Activated CD4-positive, alpha-beta memory T cell treated with anti-CD3 and anti-CD28 coated beads for 36 hours (primary cell): ENCODE measurements around the gene SEMA4F. TPM values are rescaled to one million over a fixed set of nuclear protein-coding genes. Genes with fewer than 3 reads are reported as not detected.

Experiments
- CTCF ChIA-PET: fragments of 350-600 bp; sonication (Branson Sonifier 250); formaldehyde crosslinking; loops from one replicate; lab custom pipeline; 2021; ENCODE audit warnings: antibody characterized with exemption, inconsistent platforms; lab: Charles Lee
- POLR2A ChIA-PET: fragments of 350-600 bp; sonication (Branson Sonifier 250); formaldehyde crosslinking; loops from one replicate; lab custom pipeline; 2021; ENCODE audit warnings: antibody characterized with exemption; lab: Charles Lee
- DNase-seq: peaks from one replicate; pipeline ENCODE4 v3.0.0-alpha.2; 2020
- H3K27ac Mint-ChIP-seq: one replicate; pipeline ENCODE4 v1.8.0; 2021; ENCODE audit warnings: mixed read lengths
- H3K27me3 Mint-ChIP-seq: one replicate; pipeline ENCODE4 v1.8.0; 2021; ENCODE audit warnings: mixed read lengths
- H3K36me3 Mint-ChIP-seq: one replicate; pipeline ENCODE4 v1.8.0; 2021; ENCODE audit warnings: mixed read lengths
- H3K4me1 Mint-ChIP-seq: one replicate; pipeline ENCODE4 v1.8.0; 2021; ENCODE audit warnings: low read depth, mixed read lengths
- H3K4me3 Mint-ChIP-seq: one replicate; pipeline ENCODE4 v1.8.0; 2021; ENCODE audit warnings: mild to moderate bottlenecking, mixed read lengths
- H3K9me3 Mint-ChIP-seq: one replicate; pipeline ENCODE4 v1.8.0; 2021; ENCODE audit warnings: mixed read lengths
- intact Hi-C: fragments of 100-400 bp; cut with micrococcal nuclease; formaldehyde crosslinking; loops from one replicate; pipeline ENCODE4 v1.15.1; 2023
- total RNA-seq, 2 experiments: library from RNA; stranded (reverse); gene quantifications; one replicate each; pipeline ENCODE4 v1.2.3, GENCODE V29; 2021

SEMA4F gene
- total RNA-seq, 2 experiments from 2014 or later, result 7.7 to 7.9 TPM

DNA sequence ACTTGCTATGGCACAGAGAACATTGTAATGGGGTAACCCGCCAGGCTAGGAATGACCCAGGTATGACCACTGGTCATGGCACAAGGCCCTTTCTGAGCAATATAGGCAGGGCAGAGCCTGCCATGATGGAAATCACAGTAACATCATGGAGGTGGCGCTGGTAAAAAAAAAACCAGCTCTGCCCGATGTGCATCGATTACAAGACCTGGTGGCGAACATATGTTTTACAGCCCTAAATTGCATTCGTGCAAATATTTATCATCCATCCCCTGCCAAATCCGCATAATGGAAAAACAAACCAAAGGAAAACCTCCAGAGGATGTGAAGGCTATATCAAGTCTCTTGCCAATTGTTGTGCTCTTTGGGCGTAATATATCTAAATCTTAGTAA lies 60.6 kb downstream of the SEMA4F start:
- CTCF ChIA-PET, result interaction anchor here (0.6 to 6.2 kb wide), 8 partner anchors 8 to 160 kb away, joined by 3 to 114 read pairs (median 5); partner anchors contain the start of gene HK2

DNA sequence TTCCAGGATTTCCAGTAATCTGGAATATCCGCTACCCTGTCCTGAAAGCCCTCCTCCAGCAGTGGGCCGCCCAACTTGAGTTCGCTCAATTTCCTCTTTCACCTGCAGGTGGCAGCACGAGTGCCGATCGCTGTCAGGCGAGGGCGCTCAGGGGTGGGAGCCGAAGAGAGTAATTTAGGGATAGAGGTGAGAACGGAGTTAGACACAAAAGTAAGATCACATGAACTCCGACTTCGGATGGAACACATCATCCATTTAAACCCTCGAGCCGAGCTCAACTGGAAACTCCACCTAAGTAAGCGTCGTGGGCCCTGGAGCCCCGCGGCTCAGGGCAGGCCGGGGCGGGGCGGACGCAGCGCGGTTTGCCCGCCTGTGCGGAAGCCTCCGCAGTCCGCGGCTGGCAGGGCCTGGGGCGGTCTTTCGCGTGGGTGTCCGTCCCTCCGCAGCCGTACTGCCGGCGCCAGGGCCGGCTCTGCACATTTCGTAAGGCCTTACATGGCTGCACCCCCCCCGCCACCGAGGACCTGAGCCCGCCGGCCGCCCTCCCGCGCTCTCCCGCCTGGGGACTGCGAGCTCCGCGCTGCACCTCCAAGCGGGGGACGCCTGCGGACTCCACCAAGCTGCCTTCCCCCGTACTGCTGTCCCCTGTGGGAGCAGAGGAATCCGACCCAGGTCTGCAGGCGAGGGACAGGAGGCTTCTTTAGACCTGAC lies 61.2 kb downstream of the SEMA4F start:
- Mint-ChIP-seq H3K36me3 (no peaks in the 10 kb centered on the region), H3K27ac (no peak overlapping the region), H3K27me3 (peaks cover 4% of the 10 kb centered on the region), H3K4me3 (peak overlapping the region; percentile 81), H3K9me3 (no peaks in the 10 kb centered on the region), H3K4me1 (peaks cover 7% of the 10 kb centered on the region)
- CTCF ChIA-PET, result interaction anchor here (0.6 to 6.2 kb wide), 15 partner anchors 9 to 241 kb away, joined by 3 to 114 read pairs (median 4); partner anchors contain the start of gene HK2
- DNase-seq, result peak; percentile 88
- intact Hi-C loops, result loop anchor here (1.0 to 2.0 kb wide), 3 partner anchors 120 to 161 kb away; partner anchors contain the start of gene HK2
- POLR2A ChIA-PET, result interaction anchor here (1.1 kb wide), 1 partner anchor 9 kb away, joined by 3 read pairs; no protein-coding TSS in a partner anchor

More for the DNA sequence above, 60.6 kb downstream of the SEMA4F start:
- Mint-ChIP-seq H3K27ac (no peak overlapping the region), H3K4me1 (peaks cover 7% of the 10 kb centered on the region), H3K9me3 (no peaks in the 10 kb centered on the region), H3K27me3 (peaks cover 3% of the 10 kb centered on the region), H3K36me3 (no peaks in the 10 kb centered on the region), H3K4me3 (peak overlapping the region; percentile 81)
- intact Hi-C loops, result loop anchor here (1.0 to 2.0 kb wide), 3 partner anchors 120 to 162 kb away; partner anchors contain the start of gene HK2
- POLR2A ChIA-PET, result interaction anchor here (1.1 kb wide), 1 partner anchor 9 kb away, joined by 3 read pairs; no protein-coding TSS in a partner anchor
- DNase-seq, result no peak

DNA sequence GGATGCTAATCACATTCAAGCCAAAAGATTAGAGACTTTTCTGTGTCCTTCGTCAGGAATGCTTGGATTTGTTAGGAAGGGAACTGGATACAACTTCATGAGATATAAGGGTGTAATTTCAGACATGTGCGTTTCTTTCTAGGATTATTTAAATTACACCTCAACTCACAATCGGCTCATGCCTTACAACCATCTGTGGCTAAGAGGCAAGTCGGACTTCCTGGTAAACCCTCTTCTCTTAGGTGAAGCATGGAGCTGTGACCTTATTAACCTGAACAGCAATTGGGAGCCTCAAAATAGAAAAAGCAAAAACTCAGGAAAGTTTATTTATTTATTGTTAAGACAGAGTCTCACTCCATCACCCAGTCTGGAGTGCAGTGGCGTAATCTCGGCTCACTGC lies 61.8 kb downstream of the SEMA4F start:
- no peaks in the 10 kb centered on the region for H3K9me3 Mint-ChIP-seq
- no peak overlapping the region for H3K27ac Mint-ChIP-seq
- ChIA-PET POLR2A (no interaction called here), CTCF (interaction anchor here (0.7 to 6.2 kb wide), 10 partner anchors 12 to 242 kb away, joined by 3 to 114 read pairs (median 4); partner anchors contain the start of gene HK2)
- H3K4me3 Mint-ChIP-seq, result peak overlapping the region; percentile 60
- no peaks in the 10 kb centered on the region for H3K36me3 Mint-ChIP-seq
- H3K27me3 Mint-ChIP-seq, result peaks cover 5% of the 10 kb centered on the region
- peaks cover 7% of the 10 kb centered on the region for H3K4me1 Mint-ChIP-seq
- intact Hi-C loops, result loop anchor here (1.0 to 2.0 kb wide), 3 partner anchors 119 to 160 kb away; partner anchors contain the start of gene HK2
- no peak for DNase-seq

- CTCF ChIA-PET, result no interaction called here
- H3K27ac Mint-ChIP-seq, result no peak overlapping the region
- POLR2A ChIA-PET, result no interaction called here
Observed at GRCh38 chr2:74719066-74719465, 65.0 kb downstream of the SEMA4F start.

GRCh38 chr2:74721316-74721715 lies 67.3 kb downstream of the SEMA4F start:
- intact Hi-C loops, result no loop called here
- no peaks in the 10 kb centered on the region for H3K4me1 Mint-ChIP-seq
- DNase-seq, result no peak
- H3K9me3 Mint-ChIP-seq, result no peaks in the 10 kb centered on the region
- no peak overlapping the region for H3K4me3 Mint-ChIP-seq
- ChIA-PET CTCF (interaction anchor here (1.3 kb wide), 1 partner anchor 153 kb away, joined by 4 read pairs; no protein-coding TSS in a partner anchor), POLR2A (no interaction called here)
- no peak overlapping the region for H3K27ac Mint-ChIP-seq
- peaks cover 6% of the 10 kb centered on the region for H3K27me3 Mint-ChIP-seq
- H3K36me3 Mint-ChIP-seq, result no peaks in the 10 kb centered on the region

More at GRCh38 chr2:74719066-74719465, 65.0 kb downstream of the SEMA4F start:
- DNase-seq, result no peak
- H3K4me3 Mint-ChIP-seq, result no peak overlapping the region
- intact Hi-C loops, result no loop called here
- peaks cover 7% of the 10 kb centered on the region for H3K4me1 Mint-ChIP-seq
- H3K36me3 Mint-ChIP-seq, result no peaks in the 10 kb centered on the region
- H3K27me3 Mint-ChIP-seq, result peaks cover 9% of the 10 kb centered on the region
- H3K9me3 Mint-ChIP-seq, result no peaks in the 10 kb centered on the region

DNA sequence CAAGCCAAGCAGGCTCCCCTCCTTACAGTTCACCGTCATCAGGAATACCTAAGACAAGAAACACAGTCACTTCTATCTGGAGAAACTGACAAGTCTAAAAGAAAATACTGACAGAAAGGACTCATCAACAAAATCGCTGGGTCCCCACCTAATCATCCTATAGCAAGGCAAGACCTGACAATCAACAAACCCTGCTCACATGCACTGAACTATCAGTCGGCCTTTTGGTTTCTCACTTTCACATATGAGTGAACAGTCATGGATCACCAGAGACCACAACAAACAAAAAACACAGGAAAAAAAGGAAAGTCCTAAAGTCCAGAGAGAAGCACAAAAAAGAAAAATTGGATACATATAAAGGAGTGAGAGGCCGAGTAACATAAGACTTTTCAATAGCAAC lies 70.4 kb downstream of the SEMA4F start:
- H3K27me3 Mint-ChIP-seq, result peaks cover 6% of the 10 kb centered on the region
- DNase-seq, result no peak
- no peak overlapping the region for H3K4me3 Mint-ChIP-seq
- H3K9me3 Mint-ChIP-seq, result no peaks in the 10 kb centered on the region
- intact Hi-C loops, result no loop called here
- H3K36me3 Mint-ChIP-seq, result no peaks in the 10 kb centered on the region
- H3K27ac Mint-ChIP-seq, result no peak overlapping the region
- POLR2A ChIA-PET, result no interaction called here
- CTCF ChIA-PET, result no interaction called here
- no peaks in the 10 kb centered on the region for H3K4me1 Mint-ChIP-seq

DNA sequence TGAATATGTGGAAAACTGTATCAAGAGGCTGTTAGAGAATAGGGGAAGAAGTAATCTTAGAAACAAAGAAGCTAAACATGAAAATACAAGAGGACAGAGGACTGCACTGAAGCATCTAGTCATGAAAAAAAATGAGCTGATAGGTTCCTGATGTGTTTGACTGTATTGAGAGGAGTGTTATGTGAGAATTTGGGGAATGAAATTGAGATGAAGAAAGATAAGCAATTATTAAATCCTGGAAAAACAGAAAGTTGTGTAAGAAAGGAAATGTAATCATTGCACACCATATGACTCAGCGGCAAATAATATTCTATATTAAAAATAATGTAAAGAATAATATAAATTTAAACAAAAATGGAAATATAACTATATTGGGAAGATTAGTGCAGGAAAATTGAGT lies 71.2 kb downstream of the SEMA4F start:
- no peak for DNase-seq
- ChIA-PET CTCF (interaction anchor here (2.0 kb wide), 1 partner anchor 10 kb away, joined by 4 read pairs; no protein-coding TSS in a partner anchor), POLR2A (no interaction called here)
- Mint-ChIP-seq H3K9me3 (no peaks in the 10 kb centered on the region), H3K27me3 (peaks cover 4% of the 10 kb centered on the region), H3K4me1 (no peaks in the 10 kb centered on the region), H3K36me3 (no peaks in the 10 kb centered on the region), H3K4me3 (no peak overlapping the region), H3K27ac (no peak overlapping the region)
- intact Hi-C loops, result no loop called here

DNA sequence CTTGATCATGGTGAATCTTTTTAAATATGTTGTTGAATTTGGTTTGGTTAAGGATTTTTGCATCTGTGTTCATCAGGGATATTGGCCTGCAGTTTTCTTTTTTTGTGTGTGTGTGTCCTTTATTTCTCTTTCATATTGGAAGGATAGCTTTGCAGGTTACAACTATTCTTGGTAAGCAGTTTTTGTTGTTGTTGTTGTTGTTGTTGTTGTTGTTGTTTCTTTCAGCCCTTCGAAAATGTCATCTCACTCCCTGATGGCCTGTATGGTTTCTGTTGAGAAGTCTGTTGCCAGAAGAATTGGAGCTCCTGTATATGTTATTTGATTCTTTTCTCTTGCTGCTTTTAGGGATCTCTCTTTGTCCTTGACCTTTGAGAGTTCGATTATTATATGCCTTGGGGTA lies 74.8 kb downstream of the SEMA4F start:
- ChIA-PET CTCF (no interaction called here), POLR2A (no interaction called here)
- Mint-ChIP-seq H3K9me3 (no peaks in the 10 kb centered on the region), H3K36me3 (no peaks in the 10 kb centered on the region), H3K27me3 (peaks cover 8% of the 10 kb centered on the region), H3K27ac (no peak overlapping the region), H3K4me1 (no peaks in the 10 kb centered on the region), H3K4me3 (no peak overlapping the region)
- intact Hi-C loops, result no loop called here
- no peak for DNase-seq

DNA sequence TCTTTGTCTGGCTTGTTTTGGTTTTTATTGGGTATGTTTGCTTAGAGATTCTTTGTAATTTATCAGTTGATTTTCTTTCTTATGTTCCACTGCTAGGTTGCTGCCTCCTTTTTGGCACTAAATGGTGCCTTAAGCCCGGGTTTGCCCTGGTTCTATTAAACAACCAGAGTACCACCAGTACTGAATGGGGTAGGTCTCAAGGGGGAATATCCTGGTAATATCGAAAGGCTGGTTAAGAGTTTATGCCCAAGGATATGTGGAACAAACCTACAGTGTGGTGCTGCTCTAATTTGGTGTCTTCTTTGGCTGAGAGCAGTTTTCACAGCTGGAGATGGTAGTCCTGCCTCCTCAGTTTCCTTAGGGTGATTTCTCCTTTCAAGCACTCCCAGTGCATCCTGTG lies 76.5 kb downstream of the SEMA4F start:
- H3K4me3 Mint-ChIP-seq, result no peak overlapping the region
- no peaks in the 10 kb centered on the region for H3K36me3 Mint-ChIP-seq
- ChIA-PET POLR2A (no interaction called here), CTCF (interaction anchor here (0.6 kb wide), 1 partner anchor 390 kb away, joined by 3 read pairs; no protein-coding TSS in a partner anchor)
- H3K27ac Mint-ChIP-seq, result no peak overlapping the region
- DNase-seq, result no peak
- intact Hi-C loops, result no loop called here
- H3K4me1 Mint-ChIP-seq, result peaks cover 3% of the 10 kb centered on the region
- peaks cover 8% of the 10 kb centered on the region for H3K27me3 Mint-ChIP-seq
- H3K9me3 Mint-ChIP-seq, result no peaks in the 10 kb centered on the region

Other genes starting within 250 kb of the SEMA4F start
- gene C2orf81, start 232.6 kb upstream of the SEMA4F start, total RNA-seq, result 1 to 10 TPM; 2.4 to 2.8 TPM
- gene WDR54, start 232.5 kb upstream of the SEMA4F start, total RNA-seq, result 100 to 1,000 TPM; 101 TPM
- gene RTKN, start 212.3 kb upstream of the SEMA4F start, total RNA-seq, result 1 to 10 TPM; 1.4 to 1.6 TPM
- gene INO80B, start 199.2 kb upstream of the SEMA4F start, total RNA-seq, result 10 to 100 TPM; 32.8 to 35.0 TPM
- gene WBP1, start 195.8 kb upstream of the SEMA4F start, total RNA-seq, result 10 to 100 TPM; 32.9 to 35.9 TPM
- 10 to 100 TPM; 56.5 to 58.2 TPM for gene MOGS, start 188.9 kb upstream of the SEMA4F start, total RNA-seq
- gene MRPL53, start 181.6 kb upstream of the SEMA4F start, total RNA-seq, result 100 to 1,000 TPM; 117 to 121 TPM
- 10 to 100 TPM; 10.1 to 10.8 TPM for gene CCDC142, start 171.2 kb upstream of the SEMA4F start, total RNA-seq
- gene TTC31, start 171.2 kb upstream of the SEMA4F start, total RNA-seq, result 10 to 100 TPM; 27.3 to 29.1 TPM
- under 1 TPM; 0.52 to 0.63 TPM for gene LBX2, start 154.6 kb upstream of the SEMA4F start, total RNA-seq
- gene PCGF1, start 146.6 kb upstream of the SEMA4F start, total RNA-seq, result 10 to 100 TPM; 22.6 to 26.0 TPM
- gene TLX2, start 139.8 kb upstream of the SEMA4F start, total RNA-seq, result under 1 TPM; 0.52 to 0.94 TPM
- under 1 TPM; 0.33 to 0.56 TPM for gene DQX1, start 128.0 kb upstream of the SEMA4F start, total RNA-seq
- 10 to 100 TPM; 92.1 to 98.0 TPM for gene AUP1, start 124.5 kb upstream of the SEMA4F start, total RNA-seq
- gene HTRA2, start 124.3 kb upstream of the SEMA4F start, total RNA-seq, result 10 to 100 TPM; 70.6 to 72.3 TPM
- 1 to 10 TPM in 1 of 2 experiments, under 1 TPM in 1; 0.90 to 1.1 TPM for gene LOXL3, start 100.3 kb upstream of the SEMA4F start, total RNA-seq
- gene DOK1, start 99.5 kb upstream of the SEMA4F start, total RNA-seq, result 10 to 100 TPM; 23.1 to 24.5 TPM
- gene M1AP, start 5.9 kb upstream of the SEMA4F start, total RNA-seq, result not detected
- gene HK2, start 179.9 kb downstream of the SEMA4F start, total RNA-seq, result 10 to 100 TPM; 53.5 to 53.7 TPM